SK-N-SH treated with all-trans-retinoic acid at 6 μM for 48 hours (cell line): ENCODE measurements around the gene TCF3.

Source experiments
- SNAI2 ChIP-seq: fragments of 250-450 bp; sonication (Bioruptor Pico); IDR thresholded peaks from 2 replicates; pipeline ENCODE4 v1.5.0; 2020; ENCODE audit warnings: mild to moderate bottlenecking, moderate library complexity
- TCF4 ChIP-seq: fragments of 250-450 bp; sonication (Bioruptor Pico); IDR thresholded peaks from 2 replicates; pipeline ENCODE4 v1.8.0; 2021; ENCODE audit warnings: mild to moderate bottlenecking, moderate library complexity, borderline replicate concordance
- ZNF565 ChIP-seq: fragments of 450-650 bp; formaldehyde crosslinking; conservative IDR thresholded peaks from 2 replicates; pipeline ENCODE4 v1.5.0; 2020; ENCODE audit warnings: low read depth, mild to moderate bottlenecking, moderate library complexity

- no peak for TF ChIP-seq ZNF565
- TF ChIP-seq TCF4 (CRISPR knock-in tag): no peak
- no peak for TF ChIP-seq SNAI2 (CRISPR knock-in tag)
Measured at GRCh38 chr19:1630012-1630411, 22.4 kb downstream of the TCF3 start.
